A549 (cell line): ENCODE measurements around the gene NT5C2. TPM values are rescaled to one million over a fixed set of nuclear protein-coding genes. Genes with fewer than 3 reads are reported as not detected.

ENCODE experiments used
- ATAC-seq, 2 experiments: fragments of 200-7000 bp in 1 of 2; fragments of >200 bp in 1 of 2; cut with Nextera tagmentation in 1 of 2; cut with Tn5 transposase in 1 of 2; 3 replicates each; pipeline versions ENCODE4 v1.8.0 to v1.9.1; 2018 to 2020; ENCODE audit warnings: mild to moderate bottlenecking in 1 of 2, moderate library complexity in 1 of 2
- CTCF ChIA-PET: fragments of 300-600 bp; sonication (Branson Sonifier 250); formaldehyde crosslinking; extraction: SDS; loops from one replicate; lab custom pipeline; 2021; ENCODE audit warnings: antibody characterized with exemption, inconsistent platforms; lab: Yijun Ruan, JAX
- POLR2A ChIA-PET: fragments of 350-600 bp; formaldehyde crosslinking; extraction: SDS; loops from one replicate; lab custom pipeline; 2021; ENCODE audit warnings: antibody characterized with exemption, inconsistent platforms; lab: Yijun Ruan, JAX
- DNase-seq, 2 experiments: peaks; one replicate each; pipeline versions ENCODE4 v3.0.0 to v3.0.0-alpha.2; 2011 to 2016; ENCODE audit warnings: low read depth in 1 of 2, low spot score in 1 of 2
- FAIRE-seq: peaks from 2 replicates; lab custom pipeline; 2011; peaks lifted over from hg19 to GRCh38; lab: Jason Lieb, UNC
- H3K27ac ChIP-seq, 2 experiments: fragments of >200 bp; sonication (Bioruptor Twin); formaldehyde crosslinking; 3 replicates each; pipeline ENCODE4 v1.5.1; 2016 to 2017
- H3K4me1 ChIP-seq: fragments of >200 bp; sonication (Bioruptor Twin); formaldehyde crosslinking; 3 replicates; pipeline ENCODE4 v1.6.1; 2016
- H3K4me2 ChIP-seq: fragments of >200 bp; sonication (Bioruptor Twin); formaldehyde crosslinking; 3 replicates; pipeline ENCODE4 v1.6.1; 2016
- H3K4me3 ChIP-seq: fragments of >200 bp; sonication (Bioruptor Twin); formaldehyde crosslinking; 3 replicates; pipeline ENCODE4 v1.5.1; 2016
- H3K9me3 ChIP-seq: fragments of >200 bp; sonication (Bioruptor Twin); formaldehyde crosslinking; 3 replicates; pipeline ENCODE4 v1.6.1; 2016
- ATOH8 ChIP-seq: fragments of 250-450 bp; sonication (Bioruptor Pico); IDR thresholded peaks from 2 replicates; pipeline ENCODE4 v1.5.0; 2020; ENCODE audit warnings: low read depth, mild to moderate bottlenecking, moderate library complexity
- BHLHE40 ChIP-seq: IDR thresholded peaks from 2 replicates; pipeline ENCODE4 v1.6.1; 2012; ENCODE audit warnings: low read depth, low read length, inconsistent platforms
- FOXS1 ChIP-seq: fragments of 250-450 bp; sonication (Bioruptor Pico); IDR thresholded peaks from 2 replicates; pipeline ENCODE4 v1.5.0; 2020; ENCODE audit warnings: mild to moderate bottlenecking, moderate library complexity
- HOXB13 ChIP-seq: fragments of 250-450 bp; sonication (Bioruptor Pico); IDR thresholded peaks from 2 replicates; pipeline ENCODE4 v1.5.0; 2020; ENCODE audit warnings: low read depth, mild to moderate bottlenecking, moderate library complexity
- JUNB ChIP-seq: fragments of >200 bp; sonication (Bioruptor Twin); formaldehyde crosslinking; IDR thresholded peaks from 2 replicates; pipeline ENCODE4 v1.6.1; 2016
- KDM5A ChIP-seq: fragments of 200-600 bp; sonication (generic); IDR thresholded peaks from 2 replicates; pipeline ENCODE4 v1.6.1; 2016; ENCODE audit warnings: antibody characterized with exemption, mild to moderate bottlenecking
- MYC ChIP-seq: IDR thresholded peaks from 2 replicates; pipeline ENCODE4 v1.6.1; 2012; ENCODE audit warnings: mild to moderate bottlenecking, inconsistent platforms, low read length, improper control_type of control experiment, borderline replicate concordance
- NR3C1 ChIP-seq: fragments of >200 bp; sonication (Bioruptor Twin); formaldehyde crosslinking; IDR thresholded peaks from 3 replicates; pipeline ENCODE4 v1.6.1; 2017
- PBX3 ChIP-seq: IDR thresholded peaks from 2 replicates; pipeline ENCODE4 v1.6.1; 2012
- PHF8 ChIP-seq: fragments of 200-600 bp; sonication (generic); IDR thresholded peaks from 2 replicates; pipeline ENCODE4 v1.6.1; 2016; ENCODE audit warnings: low read depth, mild to moderate bottlenecking, antibody characterized with exemption, moderate library complexity, borderline replicate concordance
- POLR2AphosphoS2 ChIP-seq: conservative IDR thresholded peaks from 2 replicates; pipeline ENCODE4 v1.6.1; 2012; ENCODE audit warnings: low read length, improper control_type of control experiment, inconsistent platforms
- RAD21 ChIP-seq, 2 experiments: fragments of >200 bp in 1 of 2; sonication (Bioruptor Twin) in 1 of 2; formaldehyde crosslinking in 1 of 2; IDR thresholded peaks in 1 of 2; conservative IDR thresholded peaks in 1 of 2; 2 replicates in 1 of 2; 3 replicates in 1 of 2; pipeline ENCODE4 v1.6.1; 2012 to 2018; ENCODE audit warnings: inconsistent platforms in 1 of 2
- RCOR1 ChIP-seq: fragments of 150-350 bp; IDR thresholded peaks from 2 replicates; pipeline ENCODE4 v1.6.1; 2014; ENCODE audit warnings: antibody characterized with exemption, low read length, low read depth
- RFX5 ChIP-seq: fragments of 450-650 bp; IDR thresholded peaks from 2 replicates; pipeline ENCODE4 v1.7.1; 2014; ENCODE audit warnings: antibody characterized with exemption, mild to moderate bottlenecking, moderate library complexity
- RNF2 ChIP-seq: fragments of 200-600 bp; sonication (generic); IDR thresholded peaks from 2 replicates; pipeline ENCODE4 v1.6.1; 2016; ENCODE audit warnings: low read depth, mild to moderate bottlenecking, antibody characterized with exemption, moderate library complexity, borderline replicate concordance
- SMC3 ChIP-seq: fragments of >200 bp; sonication (Bioruptor Twin); formaldehyde crosslinking; IDR thresholded peaks from 3 replicates; pipeline ENCODE4 v1.6.1; 2018; ENCODE audit warnings: inconsistent platforms
- SREBF2 ChIP-seq: fragments of 450-650 bp; IDR thresholded peaks from 2 replicates; pipeline ENCODE4 v1.6.1; 2014; ENCODE audit warnings: mild to moderate bottlenecking, moderate library complexity
- ZC3H11A ChIP-seq: fragments of 450-650 bp; IDR thresholded peaks from 2 replicates; pipeline ENCODE4 v1.6.1; 2014; ENCODE audit warnings: antibody characterized with exemption, mild to moderate bottlenecking
- WGBS: methylation state at CpG from one replicate; pipeline ENCODE4 v1.1.6; 2017; ENCODE audit errors: missing lambda C conversion rate; 5-methylcytosine and 5-hydroxymethylcytosine counted together
- polyA plus RNA-seq, 4 experiments: library from polyadenylated mRNA; depleted of rRNA in 3 of 4; stranded (reverse); fragments of >200 nt; fragmentation: RNase III in 1 of 4; extraction: RNeasy Plus Mini Kit Qiagen cat#74134 plus additional on column Dnase treatment in 1 of 4; gene quantifications; 2 replicates in 3 of 4; 3 replicates in 1 of 4; pipeline ENCODE4 v1.2.3, GENCODE V29; 2011 to 2017
- TF ChIP-seq, protein P1 (sequence below): fragments of 150-350 bp; IDR thresholded peaks from 2 replicates; pipeline ENCODE4 v1.6.1; 2014; ENCODE audit warnings: low read depth, mild to moderate bottlenecking, low read length
- TF ChIP-seq, protein P2 (sequence below): fragments of 450-650 bp; IDR thresholded peaks from 2 replicates; pipeline ENCODE4 v1.6.1; 2014; ENCODE audit warnings: antibody characterized with exemption
- TF ChIP-seq, protein P3 (sequence below): fragments of >200 bp; sonication (Bioruptor Twin); formaldehyde crosslinking; IDR thresholded peaks from 3 replicates; pipeline ENCODE4 v1.6.1; 2016

Gene NT5C2
- polyA plus RNA-seq, 2 of the 4 experiments (the other 2 are of a cell fraction) = 86.4 to 177 TPM

DNA sequence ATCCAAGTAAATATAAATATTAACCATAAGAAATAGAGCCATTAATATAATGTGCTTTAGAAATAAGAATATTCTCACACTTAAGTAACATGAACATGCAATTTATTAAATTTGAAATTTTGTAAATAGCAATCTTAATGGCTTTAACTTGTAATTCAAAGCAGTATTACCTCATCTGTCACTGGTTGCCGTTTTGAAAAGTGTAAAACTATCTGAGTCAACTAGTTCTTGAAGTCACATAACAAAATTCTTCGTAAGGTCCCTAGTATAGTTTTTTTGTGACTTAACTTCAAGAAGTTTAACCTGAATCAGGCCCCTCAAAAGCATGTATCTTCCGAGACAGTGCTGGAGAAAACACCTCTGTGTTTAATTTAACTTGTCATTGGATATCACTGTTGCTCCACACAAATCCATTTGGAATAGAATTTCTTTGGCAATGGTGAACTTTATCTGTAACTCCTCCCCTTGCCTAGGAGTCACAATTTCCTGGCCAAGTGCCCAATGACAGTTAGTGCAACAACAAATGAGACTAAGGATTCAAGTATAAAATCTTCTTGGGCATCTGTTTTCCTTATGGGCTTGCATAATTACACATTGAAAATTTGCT lies 47.1 kb downstream of the NT5C2 start:
- FAIRE-seq = no peak
- CTCF ChIA-PET = interaction anchor here (0.9 to 1.6 kb wide), 2 partner anchors 14 to 24 kb away, joined by 3 to 4 read pairs; no protein-coding TSS in a partner anchor
- peak in 1 of 2 experiments; percentile 42 for DNase-seq
- POLR2A ChIA-PET = no interaction called here
- peaks cover 69% of the 10 kb centered on the region for H3K4me1 ChIP-seq
- H3K4me2 ChIP-seq = peak overlapping the region; percentile 23; the same call in 2 of the 3 replicates
- H3K27ac ChIP-seq = no peak overlapping the region
- no peak overlapping the region for H3K4me3 ChIP-seq
- no peak; a peak in 1 of 6 replicates for ATAC-seq
- WGBS = 69% methylated on average over 3 of the region's 3 CpGs
- no peaks in the 10 kb centered on the region for H3K9me3 ChIP-seq
- TF ChIP-seq NR3C1 (no peak), POLR2AphosphoS2 (no peak), KDM5A (no peak), JUNB (no peak), RNF2 (no peak), ZC3H11A (no peak), MYC (no peak), RCOR1 (no peak)
- TF ChIP-seq, protein P1, sequence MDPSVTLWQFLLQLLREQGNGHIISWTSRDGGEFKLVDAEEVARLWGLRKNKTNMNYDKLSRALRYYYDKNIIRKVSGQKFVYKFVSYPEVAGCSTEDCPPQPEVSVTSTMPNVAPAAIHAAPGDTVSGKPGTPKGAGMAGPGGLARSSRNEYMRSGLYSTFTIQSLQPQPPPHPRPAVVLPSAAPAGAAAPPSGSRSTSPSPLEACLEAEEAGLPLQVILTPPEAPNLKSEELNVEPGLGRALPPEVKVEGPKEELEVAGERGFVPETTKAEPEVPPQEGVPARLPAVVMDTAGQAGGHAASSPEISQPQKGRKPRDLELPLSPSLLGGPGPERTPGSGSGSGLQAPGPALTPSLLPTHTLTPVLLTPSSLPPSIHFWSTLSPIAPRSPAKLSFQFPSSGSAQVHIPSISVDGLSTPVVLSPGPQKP = no peak
- TF ChIP-seq, protein P2, sequence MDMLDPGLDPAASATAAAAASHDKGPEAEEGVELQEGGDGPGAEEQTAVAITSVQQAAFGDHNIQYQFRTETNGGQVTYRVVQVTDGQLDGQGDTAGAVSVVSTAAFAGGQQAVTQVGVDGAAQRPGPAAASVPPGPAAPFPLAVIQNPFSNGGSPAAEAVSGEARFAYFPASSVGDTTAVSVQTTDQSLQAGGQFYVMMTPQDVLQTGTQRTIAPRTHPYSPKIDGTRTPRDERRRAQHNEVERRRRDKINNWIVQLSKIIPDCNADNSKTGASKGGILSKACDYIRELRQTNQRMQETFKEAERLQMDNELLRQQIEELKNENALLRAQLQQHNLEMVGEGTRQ = no peak
- TF ChIP-seq, all 56 proteins: peak for 0

DNA sequence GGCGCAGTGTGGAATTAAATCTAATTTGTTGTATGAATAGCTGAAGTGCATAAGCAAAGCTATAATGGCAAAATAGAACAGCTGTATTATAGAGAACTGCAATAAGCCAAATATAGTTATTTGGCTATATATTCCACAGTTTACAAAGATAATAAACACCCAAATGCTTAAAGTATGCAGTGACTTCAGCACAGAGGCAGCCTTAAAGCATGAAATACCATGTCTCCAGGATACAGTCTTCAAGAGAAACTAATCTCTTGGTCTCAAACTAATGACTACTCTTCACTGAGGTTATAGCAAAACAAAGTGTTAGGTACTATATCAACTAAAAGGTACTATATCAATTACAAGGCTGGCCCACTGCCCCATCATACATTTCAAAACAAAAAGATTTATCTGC lies 48.0 kb downstream of the NT5C2 start:
- Histone ChIP-seq H3K4me1 (peaks cover 66% of the 10 kb centered on the region), H3K4me2 (no peak overlapping the region), H3K4me3 (no peak overlapping the region), H3K9me3 (no peaks in the 10 kb centered on the region), H3K27ac (no peak overlapping the region)
- DNase-seq (no peak), FAIRE-seq (no peak), ATAC-seq (no peak)
- POLR2A ChIA-PET = interaction anchor here (1.8 kb wide), 1 partner anchor 97 kb away, joined by 6 read pairs; no protein-coding TSS in a partner anchor
- 93% methylated on average over 1 of the region's 1 CpG for WGBS
- TF ChIP-seq ATOH8 (CRISPR knock-in tag) (no peak), RAD21 (conservative IDR thresholded peaks at IDR 0.05 in 1 of 2, IDR thresholded peaks at IDR 0.05 in 1 of 2) (no peak), RNF2 (no peak), HOXB13 (CRISPR knock-in tag) (no peak), SMC3 (no peak), BHLHE40 (no peak), PHF8 (no peak), FOXS1 (CRISPR knock-in tag) (no peak), SREBF2 (no peak), RFX5 (no peak), PBX3 (no peak)
- TF ChIP-seq, protein P3, sequence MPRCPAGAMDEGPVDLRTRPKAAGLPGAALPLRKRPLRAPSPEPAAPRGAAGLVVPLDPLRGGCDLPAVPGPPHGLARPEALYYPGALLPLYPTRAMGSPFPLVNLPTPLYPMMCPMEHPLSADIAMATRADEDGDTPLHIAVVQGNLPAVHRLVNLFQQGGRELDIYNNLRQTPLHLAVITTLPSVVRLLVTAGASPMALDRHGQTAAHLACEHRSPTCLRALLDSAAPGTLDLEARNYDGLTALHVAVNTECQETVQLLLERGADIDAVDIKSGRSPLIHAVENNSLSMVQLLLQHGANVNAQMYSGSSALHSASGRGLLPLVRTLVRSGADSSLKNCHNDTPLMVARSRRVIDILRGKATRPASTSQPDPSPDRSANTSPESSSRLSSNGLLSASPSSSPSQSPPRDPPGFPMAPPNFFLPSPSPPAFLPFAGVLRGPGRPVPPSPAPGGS = no peak
- CTCF ChIA-PET = interaction anchor here (0.8 to 1.6 kb wide), 3 partner anchors 25 to 448 kb away, joined by 3 read pairs; partner anchors contain the start of gene INA
